NOMO-1 treated with dmso at 0.1 percent for 144 hours (cell line): ENCODE data around the gene SETDB1.
A peak's percentile ranks its signal among the peaks of the same experiment; 100 is the strongest.
"Not testable (repeated sequence)": the region's sequence is repeated elsewhere in the genome, so short reads cannot be mapped to it uniquely, and the experiment has no call there.

Experiments
- DNase-seq: peaks from one replicate; lab custom pipeline; 2025; ENCODE audit not compliant: unreplicated experiment; lab: John Stamatoyannopoulos, UW

Gene SETDB1

DNA sequence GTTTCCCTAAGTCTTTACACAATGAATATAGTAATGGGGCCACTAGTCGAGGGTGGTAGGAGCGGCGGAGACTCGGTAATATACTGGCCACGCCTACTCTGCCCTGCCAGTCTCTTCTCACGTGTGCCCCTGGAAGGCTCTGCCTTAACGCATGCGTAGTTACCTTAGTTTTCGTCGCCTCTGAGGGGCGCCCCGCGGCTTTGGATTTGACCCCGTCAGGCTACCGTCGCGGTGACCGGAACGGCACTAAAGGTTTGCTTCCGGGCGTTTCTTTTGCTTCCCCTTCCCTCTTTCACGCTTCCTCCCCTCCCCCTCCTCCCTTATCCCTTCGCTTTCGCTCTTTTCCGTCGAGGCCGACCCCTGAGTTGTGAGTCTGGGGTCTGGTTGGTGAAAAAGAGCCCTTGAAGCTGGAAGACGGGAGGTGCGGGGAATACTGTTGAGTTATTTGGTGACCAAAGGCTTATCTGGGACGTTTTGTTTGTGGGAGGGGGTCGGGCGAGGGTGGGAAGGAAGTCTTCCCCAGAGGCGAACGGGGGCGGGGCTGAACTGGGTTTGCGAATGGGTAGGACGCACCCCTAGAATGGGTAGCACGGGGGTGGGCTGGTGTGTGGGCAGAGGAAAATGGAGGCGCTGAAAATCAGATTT, at the start of gene SETDB1:
SETDB1 (plus strand) TSS at position 267 of the 645 bp plus-strand sequence. CDS start 1,352 bp downstream, outside the sequence.
- peak; percentile 97 for DNase-seq

DNA sequence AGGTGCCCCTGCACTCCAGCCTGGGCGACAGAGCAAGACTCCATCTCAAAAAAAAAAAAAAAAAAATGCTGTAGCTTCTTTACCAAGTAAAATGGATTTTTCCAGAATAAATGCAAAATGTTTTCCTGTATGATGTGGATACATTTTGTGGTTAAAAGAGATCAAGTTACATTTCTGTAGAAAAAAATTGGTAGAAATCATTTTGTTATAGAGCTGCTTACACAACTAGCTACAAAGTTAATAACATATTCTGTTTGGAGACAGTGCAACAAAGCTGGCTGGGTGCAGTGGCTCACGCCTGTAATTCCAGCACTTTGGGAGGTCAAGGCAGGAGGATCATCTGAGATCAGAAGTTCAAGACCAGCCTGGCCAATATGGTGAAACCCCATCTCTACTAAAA, 47.2 kb upstream of the SETDB1 start:
- not testable (repeated sequence) for DNase-seq

DNA sequence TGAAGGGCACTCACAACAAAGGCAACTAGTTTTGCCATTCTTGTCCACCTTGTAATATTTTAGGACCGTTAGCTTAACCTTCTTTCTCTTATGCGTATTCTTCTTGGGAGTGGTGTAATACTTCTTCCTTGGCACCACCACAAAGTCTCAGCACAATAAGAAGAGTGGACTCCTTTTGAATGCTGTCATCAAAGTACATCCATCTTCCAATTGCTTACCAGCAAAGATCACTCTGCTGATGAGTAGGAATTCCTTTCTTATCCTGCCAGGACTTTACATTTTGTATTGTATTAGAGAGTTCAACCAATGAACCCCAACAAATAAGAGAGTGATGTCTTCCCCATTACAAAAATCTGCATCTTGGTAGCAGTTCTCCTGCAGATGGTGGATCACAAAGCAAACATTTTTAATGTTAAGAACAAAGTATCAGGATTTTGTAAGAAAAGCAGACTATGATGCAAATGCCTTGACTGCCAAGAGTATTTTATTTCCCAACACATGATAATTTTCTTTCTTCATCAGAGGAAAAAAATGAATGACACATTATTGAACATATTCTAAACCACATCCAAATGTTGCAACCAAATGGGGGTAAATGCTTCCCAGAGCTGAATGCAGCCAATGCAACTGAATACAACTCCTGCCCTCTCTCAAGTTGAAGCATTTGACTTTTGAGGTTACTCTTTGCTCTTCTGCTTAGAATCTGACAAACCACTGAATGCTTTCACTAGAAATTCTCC, 44.7 kb upstream of the SETDB1 start:
- peak; percentile 70 for DNase-seq

DNA sequence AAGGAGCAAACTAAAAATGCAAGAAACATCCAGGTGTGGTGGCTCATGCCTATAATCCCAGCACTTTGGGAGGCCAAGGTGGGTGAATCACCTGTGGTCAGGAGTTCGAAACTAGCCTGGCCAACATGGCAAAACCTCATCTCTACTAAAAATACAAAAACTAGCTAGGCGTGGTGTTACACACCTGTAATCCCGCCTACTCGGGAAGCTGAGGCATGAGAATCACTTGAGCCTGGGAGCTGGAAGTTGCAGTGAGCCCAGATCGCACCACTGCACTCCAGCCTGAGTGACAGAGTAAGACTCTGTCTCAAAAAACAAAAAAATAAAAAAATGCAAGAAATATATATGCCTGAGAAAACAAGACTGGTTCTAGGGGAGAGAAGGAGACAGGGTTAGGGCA, 43.0 kb upstream of the SETDB1 start:
- DNase-seq: not testable (repeated sequence)

DNA sequence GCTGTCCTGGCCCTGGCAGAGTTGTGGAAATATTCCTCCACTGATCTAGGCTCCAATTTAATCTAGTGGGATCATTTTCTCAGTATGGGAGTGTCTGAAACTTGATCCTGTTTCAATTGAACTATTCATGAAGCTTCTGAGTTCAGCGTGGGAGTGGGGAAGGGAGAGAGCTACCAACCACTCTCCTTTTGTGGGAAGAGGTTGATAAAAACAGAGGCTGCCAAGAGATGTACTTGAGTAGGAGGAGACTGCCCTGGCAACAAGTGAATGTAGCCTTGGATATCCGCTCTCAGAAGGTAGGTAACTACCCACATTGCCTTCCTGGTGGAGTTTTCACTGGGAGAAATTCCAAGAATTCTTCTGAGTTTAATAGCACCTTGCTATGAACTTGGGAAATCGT, 39.1 kb upstream of the SETDB1 start, which contains the start of gene CTXND2:
CTXND2 (plus strand) TSS at position 119 of the 400 bp plus-strand sequence. CDS start 25,179 bp downstream, outside the sequence.
- no peak for DNase-seq

GRCh38 chr1:150888727-150889126, 37.4 kb upstream of the SETDB1 start:
- no peak for DNase-seq

DNA sequence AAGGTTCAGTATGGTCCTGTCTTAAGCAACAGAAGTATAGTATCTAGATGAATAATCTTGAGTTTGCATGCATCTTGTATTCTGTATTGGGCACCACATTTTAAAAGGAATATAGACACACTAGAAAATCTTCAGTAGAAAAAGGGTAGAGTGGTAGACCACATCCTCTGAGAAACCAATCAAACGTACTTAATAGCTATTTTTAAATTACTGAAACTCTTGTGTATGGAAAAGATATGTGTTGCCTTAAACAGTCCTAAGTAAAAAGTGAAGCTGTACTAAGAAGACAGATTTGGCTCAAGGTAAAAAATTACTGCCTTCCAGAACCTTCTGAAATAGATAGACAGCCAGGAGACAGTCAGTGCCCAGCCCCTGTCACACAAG, 36.1 kb upstream of the SETDB1 start:
- no peak for DNase-seq

GRCh38 chr1:150893336-150893913, 32.7 kb upstream of the SETDB1 start:
- no peak for DNase-seq

GRCh38 chr1:150895618-150896017, 30.5 kb upstream of the SETDB1 start:
- DNase-seq: no peak

DNA sequence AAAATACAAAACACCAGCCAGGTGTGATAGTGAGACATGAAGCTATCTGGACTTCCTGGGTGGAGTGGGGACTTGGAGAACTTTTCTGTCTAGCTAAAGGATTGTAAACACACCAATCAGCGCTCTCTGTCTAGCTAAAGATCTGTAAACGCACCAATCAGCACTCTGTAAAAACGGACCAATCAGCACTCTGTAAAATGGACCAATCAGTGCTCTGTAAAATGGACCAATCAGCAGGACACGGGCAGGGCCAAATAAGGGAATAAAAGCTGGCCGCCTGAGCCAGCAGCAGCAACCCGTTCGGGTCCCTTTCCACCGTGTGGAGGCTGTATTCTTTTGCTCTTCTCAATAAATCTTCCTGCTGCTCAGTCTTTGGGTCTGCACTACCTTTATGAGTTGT, 26.4 kb upstream of the SETDB1 start:
- DNase-seq: not testable (repeated sequence)

GRCh38 chr1:150902346-150902745, 23.8 kb upstream of the SETDB1 start:
- no peak for DNase-seq

- no peak for DNase-seq
Observed at GRCh38 chr1:150902751-150903150, 23.4 kb upstream of the SETDB1 start.

DNA sequence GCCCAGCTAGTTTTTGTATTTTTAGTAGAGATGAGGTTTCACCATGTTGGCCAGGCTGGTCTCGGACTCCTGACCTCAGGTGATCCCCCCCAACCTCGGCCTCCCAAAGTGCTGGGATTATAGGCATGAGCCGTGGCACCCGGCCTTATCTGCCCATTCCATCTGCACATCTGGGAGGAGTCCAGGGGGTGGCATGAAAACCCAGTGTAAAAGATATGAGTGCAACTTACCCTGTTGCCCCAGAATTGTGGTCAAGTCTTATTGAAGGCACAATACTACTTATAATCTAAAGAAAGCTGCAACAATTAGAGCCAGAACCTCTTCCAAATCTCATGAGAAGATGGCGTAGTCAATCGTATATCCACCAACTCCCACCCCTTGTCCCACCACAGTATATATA, 20.9 kb upstream of the SETDB1 start:
- DNase-seq: no peak

- DNase-seq: no peak
Observed at GRCh38 chr1:150906329-150906728, 19.8 kb upstream of the SETDB1 start.

GRCh38 chr1:150906813-150907212, 19.4 kb upstream of the SETDB1 start:
- DNase-seq: no peak

- peak; percentile 32 for DNase-seq
Observed at GRCh38 chr1:150909585-150910180, 16.5 kb upstream of the SETDB1 start.

DNA sequence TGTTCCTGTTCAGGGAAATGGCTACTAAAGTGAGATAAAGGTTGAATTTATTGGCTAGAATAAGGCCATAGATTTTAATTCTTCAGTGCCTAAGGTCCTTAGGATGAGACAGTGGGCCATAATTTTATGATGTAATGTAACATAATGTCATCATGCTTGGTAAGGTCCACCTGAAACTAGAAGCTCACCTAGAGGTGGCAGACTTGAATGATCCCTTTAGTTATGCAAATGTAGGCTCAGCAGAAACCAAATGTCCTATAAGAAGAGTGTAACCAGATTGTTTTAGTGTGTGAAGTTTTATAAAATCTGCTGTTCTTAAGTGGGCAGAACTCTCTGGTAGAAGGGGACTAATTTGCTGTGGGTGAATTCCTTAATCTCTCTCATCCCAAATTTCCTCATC, 13.5 kb upstream of the SETDB1 start:
- DNase-seq: no peak

DNA sequence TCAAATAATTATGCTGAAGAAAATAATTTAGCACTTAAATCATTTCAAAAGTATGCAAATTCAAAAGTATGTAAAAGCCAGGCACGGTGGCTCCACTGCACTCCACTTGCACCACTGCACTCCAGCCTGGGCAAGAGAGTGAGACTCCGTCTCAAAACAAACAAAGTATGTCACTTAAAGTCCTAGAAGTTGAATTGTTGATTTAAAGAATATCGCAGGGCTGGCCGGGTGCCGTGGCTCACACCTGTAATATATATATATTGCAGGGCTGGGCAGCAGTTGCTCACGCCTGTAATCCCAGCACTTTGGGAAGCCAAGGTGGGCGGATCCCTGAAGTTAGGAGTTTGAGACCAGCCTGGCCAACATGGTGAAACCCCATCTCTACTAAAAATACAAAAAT, 8.8 kb upstream of the SETDB1 start:
- DNase-seq: no peak

- DNase-seq: peak; percentile 24
Observed at GRCh38 chr1:150922519-150922975, 3.6 kb upstream of the SETDB1 start.

DNA sequence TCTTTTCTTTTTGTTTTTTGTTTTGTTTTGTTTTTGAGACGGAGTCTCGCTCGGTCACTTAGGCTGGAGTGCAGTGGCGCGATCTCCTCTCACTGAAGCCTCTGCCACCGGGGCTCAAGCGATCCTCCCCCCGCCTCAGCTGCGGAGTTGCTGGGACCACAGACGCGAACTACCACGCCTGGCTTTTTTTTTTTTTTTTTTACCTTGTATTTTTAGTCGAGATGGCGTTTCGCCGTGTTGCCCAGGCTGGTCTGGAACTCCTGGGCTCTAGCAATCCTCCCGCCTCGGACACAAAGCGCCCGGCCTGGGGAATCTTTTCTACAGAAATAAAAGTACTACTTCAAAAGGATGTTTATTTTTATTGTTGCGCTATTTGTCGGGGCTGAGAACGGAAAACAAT, 1.1 kb upstream of the SETDB1 start:
- no peak for DNase-seq

DNA sequence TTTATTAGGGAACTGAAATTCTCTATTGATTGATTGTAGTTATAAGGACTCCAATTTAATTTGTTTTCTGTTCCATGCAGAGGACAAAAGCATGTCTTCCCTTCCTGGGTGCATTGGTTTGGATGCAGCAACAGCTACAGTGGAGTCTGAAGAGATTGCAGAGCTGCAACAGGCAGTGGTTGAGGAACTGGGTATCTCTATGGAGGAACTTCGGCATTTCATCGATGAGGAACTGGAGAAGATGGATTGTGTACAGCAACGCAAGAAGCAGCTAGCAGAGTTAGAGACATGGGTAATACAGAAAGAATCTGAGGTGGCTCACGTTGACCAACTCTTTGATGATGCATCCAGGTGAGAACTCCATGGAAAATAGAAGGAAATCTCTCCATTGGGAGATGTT, 1.5 kb downstream of the SETDB1 start:
- DNase-seq: no peak

- DNase-seq: no peak
Observed at GRCh38 chr1:150928286-150928685, 2.1 kb downstream of the SETDB1 start.
